ENCODE results near the gene CARD11.

Gene CARD11

DNA sequence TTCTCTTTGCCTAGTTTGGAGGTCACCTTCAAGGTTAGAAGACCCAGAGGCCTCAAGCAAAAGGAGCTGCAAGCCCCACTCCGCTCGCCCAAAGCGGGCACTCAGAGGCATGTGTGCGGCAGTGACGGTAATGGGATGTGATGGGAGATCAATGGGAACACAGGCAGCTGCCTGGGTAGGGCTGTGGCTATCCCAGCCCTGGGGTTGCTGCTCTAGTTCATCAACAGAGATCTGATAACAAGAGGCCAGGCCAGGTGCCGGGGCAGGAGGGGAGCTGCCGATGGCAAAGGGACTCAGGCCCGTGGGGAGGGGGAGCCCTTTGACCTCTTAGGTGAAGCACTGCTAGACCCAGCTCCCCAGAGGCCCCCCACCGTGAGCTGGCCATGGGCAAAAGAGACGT is 147.5 kb downstream of the CARD11 start:
- no peak for DNase-seq

- DNase-seq: no peak
Measured at GRCh38 chr7:2894118-2894940, 149.3 kb downstream of the CARD11 start.

- no peak for DNase-seq
Measured at GRCh38 chr7:2893411-2893861, 150.2 kb downstream of the CARD11 start.

DNA sequence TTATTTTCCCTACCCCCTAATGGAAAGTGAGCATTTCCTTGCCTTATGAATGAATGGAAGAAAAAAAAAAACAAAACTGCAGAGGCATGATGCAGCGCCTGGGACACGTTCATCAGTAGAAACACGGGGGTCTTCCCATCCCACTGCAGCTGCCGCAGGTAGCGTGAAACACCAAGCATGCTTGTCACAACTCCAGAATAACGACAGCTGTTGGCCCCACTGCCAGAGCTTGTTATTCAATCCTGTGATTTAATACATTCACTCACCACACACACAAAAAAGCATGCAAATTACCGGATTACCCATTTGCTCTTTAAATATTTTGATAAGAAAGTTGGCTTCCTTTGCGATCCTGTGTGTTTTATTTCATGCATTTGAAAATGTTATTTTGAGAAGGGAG is 151.1 kb downstream of the CARD11 start:
- DNase-seq: no peak

GRCh38 chr7:2887816-2888215 is 155.9 kb downstream of the CARD11 start:
- DNase-seq: no peak

DNA sequence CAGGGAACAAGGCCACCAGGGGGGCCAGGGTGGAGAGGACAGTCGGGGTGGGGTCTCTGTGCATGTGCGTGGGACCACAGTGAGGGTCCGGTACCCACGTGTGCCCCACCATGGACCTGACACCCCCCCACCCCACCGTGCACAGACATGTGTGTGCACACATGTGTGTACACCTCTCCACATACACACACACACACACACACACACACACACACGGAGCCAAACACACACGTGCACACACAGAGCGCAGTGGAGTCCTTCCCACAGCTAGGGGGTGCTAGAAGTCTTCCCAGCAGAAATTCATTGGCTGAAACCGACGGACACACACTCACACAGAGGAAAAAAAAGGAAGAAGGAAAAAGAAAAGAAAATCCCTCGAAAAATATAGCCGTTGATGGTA is 156.8 kb downstream of the CARD11 start:
- peak; percentile 69 for DNase-seq

DNA sequence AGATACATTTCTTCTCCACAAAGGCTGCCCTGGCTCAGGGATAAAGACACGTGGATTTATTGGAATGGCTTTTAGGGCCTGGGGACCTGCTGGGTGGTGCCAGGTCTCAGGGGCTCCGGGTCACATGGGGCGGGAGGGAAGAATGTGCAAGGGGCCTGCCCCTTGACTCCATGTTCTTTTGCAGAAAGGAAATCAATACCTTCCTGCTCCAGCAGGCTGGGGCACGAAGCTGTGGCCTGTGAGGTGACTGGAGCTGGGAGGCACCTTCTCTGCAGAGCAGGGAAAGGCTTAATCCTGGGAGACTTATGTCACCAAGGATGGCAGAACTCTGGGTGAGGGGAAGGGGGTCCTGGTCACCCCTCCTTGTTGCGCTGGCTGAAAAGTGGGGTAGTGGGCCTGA is 157.3 kb downstream of the CARD11 start:
- no peak for DNase-seq

DNA sequence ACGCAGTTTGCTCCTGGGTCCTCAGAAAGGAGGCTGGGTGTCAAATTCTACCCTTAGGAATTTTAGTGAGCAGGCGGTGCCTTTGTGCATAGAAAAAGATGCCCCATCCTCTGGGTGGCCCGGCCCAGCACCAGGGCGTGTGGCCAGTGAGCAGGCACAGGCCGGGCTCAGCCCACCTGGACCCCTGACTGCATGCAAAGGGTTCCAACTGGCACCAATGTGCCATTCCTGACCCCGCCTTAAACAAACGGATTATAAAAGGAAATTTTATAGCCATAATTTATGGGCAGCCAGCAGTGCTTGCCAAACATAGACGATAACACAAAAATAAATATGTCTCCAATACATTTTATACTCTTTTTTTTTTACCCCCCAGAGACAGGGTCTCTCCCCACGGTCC is 159.5 kb downstream of the CARD11 start:
- DNase-seq: no peak

- DNase-seq: no peak
Measured at GRCh38 chr7:2883101-2883500, 160.6 kb downstream of the CARD11 start.

DNA sequence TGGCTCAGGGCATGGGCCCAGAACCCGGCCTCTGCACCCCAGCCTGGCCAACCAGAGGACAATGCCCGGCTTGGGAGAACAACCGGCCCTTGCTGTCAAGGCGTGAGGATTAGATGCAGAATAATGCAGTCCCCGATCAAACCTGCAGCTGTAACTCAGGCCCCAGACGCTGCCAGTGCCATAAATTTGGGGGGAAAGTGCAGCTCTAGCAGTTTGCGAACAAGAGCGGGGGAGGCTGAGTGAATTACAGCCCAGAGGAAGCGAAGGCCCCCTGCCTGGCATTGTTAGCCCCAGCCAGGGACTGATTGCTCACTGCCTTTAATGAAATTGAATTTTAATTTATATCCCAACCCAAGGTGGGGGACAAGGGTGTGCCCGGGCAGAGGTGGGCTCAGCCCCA is 161.6 kb downstream of the CARD11 start:
- no peak for DNase-seq

DNA sequence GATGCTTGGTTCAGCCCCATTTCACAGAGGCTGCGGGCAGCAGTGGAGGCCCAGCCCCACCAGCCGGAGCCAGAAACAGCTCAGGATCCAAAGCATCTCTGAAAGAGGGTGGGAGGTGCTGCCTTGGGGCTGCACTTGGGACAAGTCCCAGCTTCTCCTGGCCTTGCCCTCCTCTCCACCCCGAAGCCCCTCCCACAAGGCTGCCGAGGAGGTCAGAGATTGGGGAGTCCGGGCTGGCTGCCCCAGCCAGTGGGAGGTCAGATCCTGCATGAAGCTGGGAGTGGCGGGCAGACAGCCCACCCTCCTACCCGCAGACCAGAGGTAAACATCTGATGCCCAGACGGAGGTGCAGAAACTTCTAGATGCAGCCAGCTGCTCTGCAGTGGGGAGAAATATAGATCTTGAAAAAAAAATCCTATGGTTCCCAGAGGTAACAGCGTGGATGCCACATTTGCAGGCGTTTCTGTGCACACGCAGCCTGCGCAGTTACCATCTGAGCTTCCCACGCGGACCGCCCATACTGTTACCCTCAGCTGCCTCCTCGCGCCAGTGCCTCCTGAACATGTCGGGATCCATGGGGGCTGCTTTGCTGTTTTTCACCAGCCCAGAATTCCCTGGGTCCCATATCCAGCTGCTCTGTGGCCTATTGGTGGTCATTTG is 162.7 kb downstream of the CARD11 start:
- no peak for DNase-seq

DNA sequence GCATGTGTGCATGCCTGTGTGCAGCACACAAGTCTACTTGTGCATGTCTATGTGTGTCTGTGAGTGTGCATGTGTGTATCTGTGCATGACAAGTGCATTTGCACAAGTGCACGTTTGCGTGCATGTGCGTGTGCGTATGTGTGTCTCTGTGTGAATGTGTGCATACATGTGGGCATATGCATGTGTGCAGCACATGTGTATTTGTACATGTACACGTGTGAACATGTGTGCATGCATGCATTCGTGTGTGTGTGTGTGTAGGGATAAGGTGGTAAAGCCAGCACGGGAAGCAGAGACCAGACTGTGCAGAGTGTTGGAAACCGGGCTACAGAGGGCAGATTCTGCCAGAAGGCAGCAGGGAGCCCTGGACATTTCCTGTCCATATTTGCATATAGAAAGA is 163.6 kb downstream of the CARD11 start:
- DNase-seq: no peak

DNA sequence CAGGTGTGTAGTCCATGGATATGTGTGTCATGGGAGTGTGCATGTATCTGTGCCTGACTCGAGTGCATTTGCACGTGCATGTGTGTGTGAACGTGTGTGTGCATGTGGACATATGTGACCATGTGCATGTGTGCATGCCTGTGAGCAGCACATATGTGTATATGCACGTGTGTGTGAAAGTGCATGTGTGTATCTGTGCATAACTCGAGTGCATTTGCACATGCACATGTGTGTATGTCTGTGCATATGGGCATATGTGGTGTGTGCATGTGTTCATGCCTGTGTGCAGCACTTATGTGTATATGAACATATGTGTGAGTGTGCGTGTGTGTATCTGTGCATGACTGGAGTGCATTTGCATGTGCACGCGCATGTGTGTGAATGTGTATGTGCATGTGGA is 164.3 kb downstream of the CARD11 start:
- no peak for DNase-seq

- DNase-seq: no peak
Measured at GRCh38 chr7:2878306-2878705, 165.4 kb downstream of the CARD11 start.

- DNase-seq: peak; percentile 85
Measured at GRCh38 chr7:2876031-2876731, 167.5 kb downstream of the CARD11 start.

DNA sequence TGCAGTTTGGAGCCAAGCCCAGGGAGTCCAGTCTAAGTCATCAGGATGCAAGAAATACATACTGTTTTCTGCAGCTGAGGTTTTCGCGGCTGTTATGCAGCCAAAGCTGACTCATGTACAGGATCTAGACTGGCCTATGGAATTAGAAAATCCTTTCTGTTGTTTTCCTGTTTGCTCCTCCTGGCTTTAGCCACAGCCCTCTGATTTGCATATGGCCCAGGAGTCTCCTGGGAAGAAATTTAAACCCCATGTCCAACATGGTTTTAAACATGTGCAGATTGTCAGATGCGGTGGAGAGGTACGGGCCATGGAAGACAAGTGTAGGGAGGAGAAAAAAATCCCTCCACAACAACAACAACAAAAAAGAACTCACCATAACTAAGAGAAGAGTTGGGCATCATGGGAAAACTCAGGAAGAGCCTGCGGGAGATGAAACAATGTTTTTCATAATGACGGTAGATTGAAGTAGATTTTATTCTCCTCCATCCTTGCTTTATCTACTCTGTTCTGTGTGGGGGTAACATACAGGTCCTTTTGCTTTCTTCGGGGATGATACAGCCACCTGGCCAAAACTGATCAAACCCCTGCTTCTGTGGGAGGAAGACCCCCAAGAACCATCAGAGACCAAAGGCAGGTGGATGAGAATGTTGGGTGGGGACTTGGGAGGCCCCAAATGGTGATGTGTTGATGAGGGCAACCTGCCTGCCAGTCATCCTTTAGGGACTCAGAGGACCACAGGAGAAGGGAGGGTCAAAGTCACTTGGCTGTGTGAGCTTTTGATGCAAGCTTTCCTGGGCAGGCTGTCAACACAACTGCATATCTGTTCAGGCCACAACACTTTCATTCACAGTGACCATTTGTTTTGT is 169.7 kb downstream of the CARD11 start:
- DNase-seq: peak; percentile 93

DNA sequence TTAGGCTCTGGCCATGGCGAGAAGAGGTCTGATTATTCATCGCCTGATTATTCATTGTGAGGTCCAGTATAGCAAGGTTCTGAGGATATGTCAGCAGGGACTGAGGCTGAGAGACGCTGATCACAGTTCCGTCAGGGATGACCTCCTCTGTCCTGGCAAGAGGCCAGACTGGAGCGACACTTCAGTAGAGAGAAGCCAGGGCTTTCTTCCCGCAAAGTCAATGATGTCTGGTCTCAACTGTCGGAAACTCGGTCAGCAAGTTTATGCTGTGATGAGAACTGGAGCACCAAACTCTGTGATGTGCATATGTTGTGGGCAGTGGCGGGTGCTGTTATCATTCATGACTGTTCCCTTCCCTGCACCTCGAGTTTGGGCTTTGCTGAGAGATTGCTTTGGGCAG is 170.5 kb downstream of the CARD11 start:
- no peak for DNase-seq

DNA sequence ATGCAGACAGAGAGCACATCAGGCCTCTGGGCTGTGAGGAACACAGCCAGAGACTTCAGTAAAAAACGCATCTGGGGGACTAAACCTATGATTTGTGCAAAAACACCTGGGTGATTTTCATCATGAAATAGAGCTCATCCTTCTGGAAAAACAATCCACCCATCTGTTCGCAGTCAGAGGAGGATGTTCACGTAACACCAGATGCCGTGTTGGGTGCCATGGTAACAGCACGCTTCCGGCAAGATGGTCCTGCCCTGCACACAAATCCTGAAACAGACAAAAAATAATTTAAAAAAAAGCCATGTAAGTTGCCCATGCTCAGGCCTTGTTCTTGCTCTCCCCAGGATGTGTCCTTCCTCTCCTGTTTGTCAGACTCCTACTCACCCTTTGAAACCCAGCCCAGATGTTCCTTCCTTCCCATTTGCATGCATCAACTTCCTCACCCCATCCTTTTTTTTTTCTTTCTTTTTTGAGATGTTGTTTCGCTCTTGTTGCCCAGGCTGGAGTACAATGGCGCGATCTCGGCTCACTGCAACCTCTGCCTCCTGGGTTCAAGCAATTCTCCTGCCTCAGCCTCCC is 171.3 kb downstream of the CARD11 start:
- DNase-seq: no peak

- DNase-seq: peak; percentile 64
Measured at GRCh38 chr7:2870471-2870931, 173.2 kb downstream of the CARD11 start.

DNA sequence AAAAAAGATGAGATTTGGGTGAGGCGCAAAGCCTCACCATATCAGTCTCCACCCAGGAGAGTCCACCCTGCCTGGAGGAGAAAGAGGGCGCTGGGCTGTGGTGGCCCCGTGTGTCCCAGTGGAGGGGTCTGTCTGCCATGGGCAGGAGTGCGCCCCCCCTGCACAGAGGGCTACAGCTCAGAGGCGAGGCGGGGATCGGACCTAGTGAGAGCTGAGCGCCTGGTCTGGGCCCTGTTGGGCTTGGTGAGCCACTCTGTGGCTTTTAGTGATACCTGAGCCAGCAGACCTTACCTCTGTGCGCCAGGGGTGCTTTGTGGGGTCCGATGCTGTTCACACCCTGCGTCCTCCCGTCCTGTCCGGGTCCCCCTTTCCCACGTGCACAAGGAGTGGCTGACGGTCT is 173.7 kb downstream of the CARD11 start:
- DNase-seq: no peak

DNA sequence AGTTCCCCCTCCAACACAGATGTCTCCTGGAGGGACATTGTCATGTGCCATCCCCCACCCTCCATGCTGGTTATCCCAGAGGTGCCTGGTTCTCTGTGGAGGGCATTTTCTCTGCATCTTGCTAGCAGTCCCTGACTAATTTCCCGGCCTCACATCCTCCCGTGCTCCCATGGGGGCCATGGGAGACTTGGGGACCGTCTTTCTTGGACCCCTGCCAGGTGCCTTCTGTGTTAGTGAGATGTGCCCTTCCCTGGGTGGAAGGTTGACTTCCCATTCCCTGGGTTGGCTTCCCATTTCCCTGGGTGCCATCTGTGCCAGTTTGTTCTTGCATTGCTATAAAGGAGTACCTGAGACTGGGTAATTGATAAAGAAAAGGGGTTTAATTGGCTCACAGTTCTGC is 177.1 kb downstream of the CARD11 start:
- no peak for DNase-seq

DNA sequence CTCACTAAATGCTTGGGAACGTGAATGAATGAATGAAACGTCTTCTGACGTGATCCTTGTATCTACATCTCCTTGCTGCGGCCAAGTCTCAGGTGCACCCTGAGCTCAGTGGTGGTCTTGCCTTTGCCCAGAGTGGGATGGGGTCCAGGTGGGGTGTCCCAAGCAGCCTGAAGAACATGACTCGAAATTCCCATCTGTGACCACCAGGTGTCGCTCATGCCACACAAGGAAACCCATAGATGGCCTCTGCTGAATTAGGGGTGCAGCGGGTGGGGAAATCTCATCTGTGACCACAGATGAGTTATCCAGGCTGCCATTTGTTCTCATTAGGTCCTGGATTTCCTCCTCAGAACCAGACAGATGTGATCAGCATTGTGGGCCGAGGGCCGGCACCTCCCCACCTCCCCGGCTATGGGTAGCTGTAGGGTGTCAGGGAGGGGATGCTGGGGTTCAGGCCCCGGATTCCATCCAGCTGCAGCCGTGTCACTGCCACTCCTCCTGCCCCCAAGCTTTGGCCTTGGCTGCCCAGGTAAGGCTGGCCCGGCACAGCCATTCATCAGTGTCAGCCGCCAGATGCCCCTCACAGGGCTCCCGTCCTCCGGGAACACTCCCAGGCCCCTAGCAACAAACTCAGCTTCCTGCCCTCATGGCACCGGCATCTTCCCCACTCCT is 178.5 kb downstream of the CARD11 start:
- peak; percentile 73 for DNase-seq
